Stimulated activated CD4-positive, alpha-beta T cell treated with anti-CD3 and anti-CD28 coated beads, Interleukin-15, amount 100 ng/mL, for 24 hours (primary cell): ENCODE measurements around the gene TBL1XR1.
"Not testable (repeated sequence)": the region's sequence is repeated elsewhere in the genome, so short reads cannot be mapped to it uniquely, and the experiment has no call there.

Experiments used
- DNase-seq: peaks from one replicate; pipeline ENCODE4 v3.0.0-alpha.2; 2020

Gene TBL1XR1

DNA sequence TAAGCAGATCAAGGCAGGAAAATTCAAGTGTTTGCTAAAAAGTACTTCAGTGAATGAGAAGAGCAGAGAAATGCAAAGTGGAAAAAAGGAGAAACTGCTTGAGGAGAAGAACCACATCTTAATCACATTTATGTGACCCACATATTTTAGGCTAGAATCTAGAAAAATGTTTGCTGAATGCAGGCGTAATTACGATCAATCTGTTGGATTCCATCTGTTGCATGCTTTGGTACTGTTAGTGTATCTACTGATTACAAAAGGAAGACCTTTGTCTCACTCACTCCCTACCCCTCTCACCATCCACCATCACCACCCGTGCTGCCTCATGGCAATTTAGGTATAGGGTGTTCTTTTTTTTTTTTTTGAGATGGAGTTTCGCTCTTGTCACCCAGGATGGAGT is 9.7 kb upstream of the TBL1XR1 start:
- no peak for DNase-seq

DNA sequence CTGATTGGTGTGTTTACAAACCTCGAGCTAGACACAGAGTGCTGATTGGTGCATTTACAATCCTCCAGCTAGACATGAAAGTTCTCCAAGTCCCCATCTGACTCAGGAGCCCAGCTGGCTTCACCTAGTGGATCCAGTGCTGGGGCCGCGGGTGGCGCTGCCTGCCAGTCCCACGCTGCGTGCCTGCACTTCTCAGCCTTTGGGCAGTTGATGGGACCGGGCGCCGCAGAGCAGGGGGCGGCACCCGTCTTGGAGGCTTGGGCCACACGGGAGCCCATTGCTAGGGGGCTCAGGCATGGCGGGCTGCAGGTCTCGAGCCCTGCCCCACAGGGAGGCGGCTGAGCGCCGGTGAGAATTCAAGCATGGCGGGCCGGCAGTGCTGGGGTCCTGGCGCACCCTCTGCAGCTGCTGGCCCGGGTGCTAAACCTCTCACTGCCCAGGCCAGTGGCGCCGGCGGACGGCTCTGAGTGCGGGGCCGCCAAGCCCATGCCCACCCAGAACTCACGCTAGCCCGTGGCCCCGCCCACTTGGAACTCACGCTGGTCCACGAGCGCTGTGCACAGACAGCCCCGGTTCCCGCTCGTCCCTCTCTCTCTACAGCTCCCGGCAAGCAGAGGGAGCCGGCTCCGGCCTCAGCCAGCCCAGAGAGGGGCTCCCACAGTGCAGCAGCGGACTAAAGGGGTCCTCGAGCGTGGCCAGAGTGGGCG is 6.6 kb upstream of the TBL1XR1 start:
- DNase-seq, result no peak

GRCh38 chr3:177203016-177203415 is 5.7 kb upstream of the TBL1XR1 start:
- DNase-seq, result not testable (repeated sequence)

DNA sequence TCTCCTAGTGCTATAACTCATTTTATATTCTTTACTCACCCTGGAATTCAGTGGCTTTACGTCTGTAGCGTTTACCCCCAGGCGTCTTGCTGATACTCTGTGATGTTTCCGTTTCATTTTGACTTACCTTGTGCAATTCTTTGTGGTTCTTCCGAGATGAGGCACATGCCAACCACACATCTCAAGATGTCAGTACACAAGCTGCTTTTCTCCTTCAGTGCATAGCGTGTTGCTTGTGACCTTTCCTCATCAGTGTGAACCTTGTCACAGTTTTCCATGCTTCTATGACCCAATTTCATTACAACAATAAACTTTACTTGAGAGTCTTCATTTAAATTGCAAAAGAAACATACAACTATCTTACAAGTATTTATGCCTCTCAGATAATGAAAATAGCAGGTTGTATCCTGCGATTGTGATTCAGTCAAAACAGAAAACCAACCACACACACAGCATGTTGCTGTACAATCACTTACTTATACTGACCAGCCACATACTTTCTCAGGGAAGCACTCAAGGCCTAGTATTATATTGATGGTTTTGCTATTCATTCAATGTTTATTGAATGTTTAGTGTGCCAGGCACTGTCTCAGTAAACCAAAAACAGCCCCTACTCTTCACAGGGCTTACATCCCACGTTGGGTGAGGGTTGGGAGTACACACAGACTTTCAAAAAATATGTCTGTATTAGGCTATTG is 4.6 kb upstream of the TBL1XR1 start:
- peak; percentile 63 for DNase-seq

GRCh38 chr3:177199206-177199760 is 2.0 kb upstream of the TBL1XR1 start:
- DNase-seq, result no peak

DNA sequence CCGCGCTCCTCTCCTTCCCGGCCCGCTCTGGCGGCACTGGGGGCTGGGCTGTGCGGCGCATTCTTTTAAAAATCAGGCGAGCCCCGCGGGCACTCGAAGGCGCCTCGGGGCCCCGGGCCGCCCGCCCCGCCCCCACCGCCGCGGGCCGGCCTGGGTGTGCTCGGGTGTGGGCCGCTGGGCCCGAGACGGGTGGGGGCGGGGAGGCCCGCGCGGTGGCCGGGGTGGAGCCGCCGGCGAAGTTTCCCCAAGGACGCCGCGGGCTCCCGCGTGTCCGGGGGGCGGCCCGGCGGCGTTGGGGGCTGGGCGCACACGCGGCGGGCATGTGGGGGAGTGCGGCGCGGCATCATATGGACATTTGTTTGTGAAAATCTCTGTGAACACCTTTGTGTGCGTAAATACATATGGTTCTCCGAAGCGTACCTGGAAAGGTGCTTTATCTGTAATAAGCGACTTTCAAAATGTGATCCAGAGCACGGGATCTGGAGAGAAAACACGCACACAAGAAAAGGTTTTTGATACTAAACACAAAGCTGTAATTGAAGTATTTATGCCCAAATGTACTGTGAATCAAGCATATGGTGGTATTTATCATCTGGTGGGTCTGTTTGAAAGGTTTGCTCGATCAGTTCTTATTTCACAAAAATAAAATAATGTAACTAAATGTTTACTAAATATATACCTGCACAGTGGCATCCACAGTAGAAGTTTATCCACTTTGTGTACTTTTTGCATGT is 612 bp upstream of the TBL1XR1 start:
- DNase-seq, result peak; percentile 67

DNA sequence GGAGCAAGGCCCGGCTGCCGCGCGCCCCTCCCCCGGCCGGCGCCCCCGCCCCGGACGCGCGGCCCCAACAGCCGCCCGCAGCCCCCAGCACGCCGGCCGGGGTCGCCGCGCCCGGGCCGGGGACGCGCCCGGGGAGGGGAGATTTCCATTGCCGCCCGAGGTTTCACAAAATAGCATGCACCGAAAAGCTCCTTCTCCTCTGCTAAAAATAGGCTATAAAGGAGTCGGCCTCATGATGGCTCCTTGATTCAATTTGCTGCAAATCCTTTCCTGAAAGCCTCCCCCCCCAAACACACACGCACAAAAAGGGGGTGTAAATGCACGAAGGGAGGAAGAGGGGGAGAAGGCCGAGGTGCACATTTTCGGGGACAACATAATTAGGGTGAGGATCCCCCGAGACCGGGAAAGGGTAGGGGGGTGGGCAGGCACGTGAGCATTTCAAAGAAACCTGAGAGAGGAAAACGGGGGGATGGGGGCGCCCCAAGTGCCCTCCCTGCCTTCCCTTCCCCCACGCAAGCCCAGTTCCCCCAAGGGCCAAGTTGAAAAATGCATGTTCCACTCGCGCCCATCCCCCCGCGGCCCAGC is 734 bp downstream of the TBL1XR1 start:
- peak; percentile 70 for DNase-seq

GRCh38 chr3:177196008-177196455 is 1.2 kb downstream of the TBL1XR1 start:
- peak; percentile 16 for DNase-seq

GRCh38 chr3:177195242-177195991 is 1.9 kb downstream of the TBL1XR1 start:
- DNase-seq, result peak; percentile 47

- DNase-seq, result no peak
These were observed 3.0 kb downstream of the TBL1XR1 start for GRCh38 chr3:177194299-177194698.

- DNase-seq, result no peak
These were observed 3.5 kb downstream of the TBL1XR1 start for GRCh38 chr3:177193688-177194268.

DNA sequence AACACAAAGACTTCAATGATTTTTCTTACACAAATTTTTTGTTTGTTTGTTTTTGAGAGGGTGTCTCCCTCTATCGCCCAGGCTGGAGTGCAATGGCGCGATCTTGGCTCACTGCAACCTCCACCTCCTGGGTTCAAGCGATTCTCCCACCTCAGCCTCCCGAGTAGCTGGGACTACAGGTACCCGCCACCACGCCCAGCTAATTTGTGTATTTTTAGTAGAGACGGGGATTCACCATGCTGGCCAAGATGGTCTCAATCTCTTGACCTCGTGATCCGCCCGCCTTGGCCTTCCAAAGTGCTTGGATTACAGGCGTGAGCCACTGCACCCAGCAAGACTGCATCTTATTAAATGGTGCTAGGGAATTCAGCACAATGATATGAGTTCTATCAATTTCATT is 4.0 kb downstream of the TBL1XR1 start:
- DNase-seq, result not testable (repeated sequence)

GRCh38 chr3:177190756-177191681 is 6.3 kb downstream of the TBL1XR1 start:
- DNase-seq, result no peak

GRCh38 chr3:177190184-177190583 is 7.1 kb downstream of the TBL1XR1 start:
- not testable (repeated sequence) for DNase-seq

DNA sequence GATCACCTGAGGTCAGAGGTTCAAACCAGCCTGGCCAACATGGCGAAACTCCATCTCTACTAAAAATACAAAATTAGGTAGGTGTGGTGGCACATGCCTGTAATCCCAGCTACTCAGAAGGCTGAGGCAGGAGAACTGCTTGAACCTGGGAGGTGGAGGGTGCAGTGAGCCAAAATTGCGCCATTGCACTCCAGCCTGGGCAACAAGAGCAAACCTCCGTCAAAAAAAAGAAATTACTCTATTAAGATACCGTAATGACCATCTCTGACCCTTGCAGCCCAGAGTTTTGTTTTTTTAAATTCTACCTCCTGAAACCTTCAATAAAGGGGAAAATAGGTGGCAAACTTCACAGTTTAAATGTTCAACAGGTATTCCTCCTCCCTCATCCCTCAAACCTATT is 9.0 kb downstream of the TBL1XR1 start:
- DNase-seq, result not testable (repeated sequence)

GRCh38 chr3:177186306-177186705 is 11.0 kb downstream of the TBL1XR1 start:
- DNase-seq, result no peak

- no peak for DNase-seq
These were observed 12.2 kb downstream of the TBL1XR1 start for GRCh38 chr3:177185035-177185574.

DNA sequence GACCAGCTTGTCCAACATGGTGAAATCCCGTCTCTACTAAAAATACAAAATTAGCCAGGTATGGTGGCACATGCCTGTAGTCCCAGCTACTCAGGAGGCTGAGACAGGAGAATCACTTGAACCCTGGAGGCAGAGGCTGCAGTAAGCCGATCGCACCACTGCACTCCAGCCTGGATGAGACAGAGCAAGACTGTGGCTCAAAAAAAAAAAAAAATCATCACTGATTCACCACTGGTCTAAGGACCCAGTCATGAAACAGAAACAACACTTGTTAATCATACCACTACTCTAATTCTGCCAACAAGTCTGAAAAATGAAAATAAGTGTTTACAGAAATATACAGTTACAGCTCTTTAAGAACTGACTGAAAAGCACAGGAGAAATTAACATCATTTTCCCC is 12.7 kb downstream of the TBL1XR1 start:
- peak; percentile 34 for DNase-seq

DNA sequence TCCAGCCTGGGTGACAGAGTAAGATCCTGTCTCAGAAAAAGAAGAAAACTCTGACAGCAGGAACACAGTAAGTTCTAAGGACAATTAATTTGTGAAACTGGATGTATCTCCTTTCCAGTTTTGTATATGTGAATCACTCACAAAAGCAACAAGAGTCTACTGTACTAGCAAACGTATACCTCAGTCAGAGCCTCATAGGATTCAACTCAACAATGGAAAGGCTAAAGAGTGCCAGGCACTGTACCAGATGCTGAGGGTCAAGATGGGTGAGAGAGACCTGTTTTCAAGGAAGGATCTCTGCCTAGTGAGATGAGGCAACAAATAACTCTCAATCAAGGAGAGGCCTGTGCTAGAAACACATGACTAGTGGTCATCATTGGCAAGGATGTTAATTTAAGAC is 14.9 kb downstream of the TBL1XR1 start:
- no peak for DNase-seq

GRCh38 chr3:177181418-177181817 is 15.9 kb downstream of the TBL1XR1 start:
- DNase-seq, result no peak
